CD4-positive, alpha-beta T cell treated with Interleukin-17A for 4 hours (primary cell): Measurements from ENCODE around the gene MYO7B.

Source experiments
- DNase-seq: peaks from one replicate; pipeline ENCODE4 v3.0.0-alpha.2; 2020; ENCODE audit warnings: mixed read lengths

The MYO7B gene

DNA sequence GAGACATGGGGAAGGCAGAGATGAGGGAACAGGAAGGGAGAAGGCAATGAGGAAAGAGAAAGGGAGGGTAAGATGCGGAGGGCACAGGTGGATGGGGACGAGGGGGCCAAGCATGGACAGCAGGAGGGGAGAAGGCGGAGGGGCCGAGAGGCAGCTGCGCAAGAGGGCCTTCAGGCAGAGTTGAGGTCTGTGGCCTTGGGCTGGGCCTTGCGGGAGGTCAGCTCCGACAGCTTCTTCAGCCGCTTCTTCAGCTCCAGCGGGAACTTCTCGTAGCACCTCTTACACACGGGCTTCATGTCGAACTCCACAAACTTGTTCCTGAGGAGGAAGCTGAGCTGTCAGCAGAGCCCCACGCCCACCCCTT, 103.6 kb downstream of the MYO7B start:
- DNase-seq, result no peak

- DNase-seq, result peak; percentile 61
Observed at GRCh38 chr2:127640082-127641072, 104.9 kb downstream of the MYO7B start.

- peak; percentile 50 for DNase-seq
Observed at GRCh38 chr2:127641133-127641532, 105.7 kb downstream of the MYO7B start.

DNA sequence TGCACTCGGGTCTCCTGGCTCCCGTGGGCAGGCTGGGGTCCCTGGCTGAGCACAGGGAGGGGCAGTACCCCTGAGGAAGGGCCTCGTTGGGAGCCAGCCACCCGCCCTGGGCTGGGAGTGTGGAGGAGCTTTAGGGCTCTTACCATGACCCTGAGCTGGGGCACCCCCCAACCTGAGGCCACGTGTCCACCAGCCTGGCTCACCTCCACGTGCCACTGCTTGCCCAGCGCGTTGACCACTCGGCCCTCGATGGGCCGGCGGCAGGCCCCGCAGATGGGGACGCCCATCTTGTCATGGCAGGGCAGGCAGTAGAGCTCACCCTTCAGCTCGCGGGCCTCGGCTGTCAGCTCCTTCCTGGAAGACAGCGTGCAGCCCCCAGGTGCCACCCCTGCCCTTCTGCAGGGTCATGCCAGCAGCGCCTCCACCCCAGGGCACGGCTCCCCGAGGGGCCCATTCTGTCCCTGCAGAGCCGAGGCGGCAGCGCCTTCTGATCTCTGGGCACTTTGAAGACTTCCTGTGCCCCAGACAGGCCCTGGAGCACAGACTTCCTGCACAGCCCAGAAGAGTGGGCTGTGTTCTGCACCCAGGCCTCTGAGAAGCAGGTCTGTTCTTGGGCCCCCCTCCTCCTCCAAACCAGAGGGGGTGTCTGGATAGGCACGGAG, 106.5 kb downstream of the MYO7B start:
- peak; percentile 83 for DNase-seq

GRCh38 chr2:127642706-127643438, 107.4 kb downstream of the MYO7B start:
- no peak for DNase-seq

GRCh38 chr2:127643439-127644065, 108.1 kb downstream of the MYO7B start:
- no peak for DNase-seq

GRCh38 chr2:127644066-127645025, 108.9 kb downstream of the MYO7B start:
- DNase-seq, result no peak

DNA sequence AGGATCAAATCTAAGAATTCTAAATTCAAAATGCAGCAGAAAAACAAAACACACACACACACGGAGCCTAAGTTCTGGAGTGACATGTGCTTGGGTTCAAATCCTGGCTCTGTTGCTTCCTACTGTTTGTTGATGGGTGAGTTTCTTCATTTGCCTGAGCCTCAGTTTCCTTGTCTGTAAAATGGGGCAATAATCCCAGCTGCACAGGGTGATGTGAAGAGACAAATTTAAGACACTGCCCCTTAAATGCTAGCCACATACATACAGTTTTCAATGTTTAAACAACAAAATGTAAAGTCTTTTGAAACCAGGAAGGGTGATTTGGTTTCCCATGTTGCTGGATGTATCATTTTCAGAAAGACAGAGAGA, 109.5 kb downstream of the MYO7B start:
- no peak for DNase-seq

GRCh38 chr2:127645395-127646291, 110.2 kb downstream of the MYO7B start, which contains the start of gene GPR17:
Gene GPR17 (plus strand): TSS chr2:127646153. CDS start chr2:127650736, 4,583 bp downstream.
- no peak for DNase-seq

DNA sequence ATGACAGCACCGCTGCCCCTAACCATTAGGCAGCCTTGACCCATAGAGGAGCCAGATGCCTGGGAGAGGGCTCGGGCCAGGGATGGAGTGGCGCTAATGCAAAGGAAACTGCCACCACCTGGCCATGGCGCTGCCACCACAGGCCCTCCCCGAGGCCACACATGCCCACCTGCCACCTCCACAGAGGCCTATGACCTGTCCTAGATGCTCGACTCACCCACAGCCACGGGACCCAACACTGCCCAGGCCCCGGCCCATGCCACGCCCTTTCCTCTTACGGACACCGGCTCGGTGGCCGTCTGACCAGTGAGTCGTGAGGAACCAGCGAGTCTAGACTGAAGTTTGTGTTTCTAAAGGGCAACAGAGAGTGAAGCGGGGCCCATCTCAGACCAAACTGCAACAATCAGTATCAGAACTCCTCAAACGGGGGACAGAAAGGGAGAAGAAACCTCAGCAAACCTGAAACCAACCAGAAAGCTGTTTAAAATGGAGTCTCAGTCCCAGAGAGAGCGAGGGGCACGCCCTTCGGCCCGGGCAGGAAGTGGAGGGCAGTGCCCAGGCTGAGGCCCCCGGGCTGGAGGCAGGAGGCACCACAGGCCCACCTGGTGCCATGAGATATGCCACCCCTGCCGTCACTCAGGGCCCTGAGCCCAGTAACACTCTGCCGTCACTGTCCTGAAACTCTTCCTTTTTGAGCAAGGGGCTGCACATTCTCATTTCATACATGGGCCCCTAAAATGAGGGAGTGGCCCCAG, 111.2 kb downstream of the MYO7B start:
- peak; percentile 2 for DNase-seq

GRCh38 chr2:127647242-127648190, 112.0 kb downstream of the MYO7B start:
- DNase-seq, result no peak

- no peak for DNase-seq
Observed at GRCh38 chr2:127648321-127648720, 112.8 kb downstream of the MYO7B start.

- DNase-seq, result peak; percentile 60
Observed at GRCh38 chr2:127649100-127649611, 113.7 kb downstream of the MYO7B start.

GRCh38 chr2:127649684-127650040, 114.2 kb downstream of the MYO7B start:
- peak; percentile 97 for DNase-seq

DNA sequence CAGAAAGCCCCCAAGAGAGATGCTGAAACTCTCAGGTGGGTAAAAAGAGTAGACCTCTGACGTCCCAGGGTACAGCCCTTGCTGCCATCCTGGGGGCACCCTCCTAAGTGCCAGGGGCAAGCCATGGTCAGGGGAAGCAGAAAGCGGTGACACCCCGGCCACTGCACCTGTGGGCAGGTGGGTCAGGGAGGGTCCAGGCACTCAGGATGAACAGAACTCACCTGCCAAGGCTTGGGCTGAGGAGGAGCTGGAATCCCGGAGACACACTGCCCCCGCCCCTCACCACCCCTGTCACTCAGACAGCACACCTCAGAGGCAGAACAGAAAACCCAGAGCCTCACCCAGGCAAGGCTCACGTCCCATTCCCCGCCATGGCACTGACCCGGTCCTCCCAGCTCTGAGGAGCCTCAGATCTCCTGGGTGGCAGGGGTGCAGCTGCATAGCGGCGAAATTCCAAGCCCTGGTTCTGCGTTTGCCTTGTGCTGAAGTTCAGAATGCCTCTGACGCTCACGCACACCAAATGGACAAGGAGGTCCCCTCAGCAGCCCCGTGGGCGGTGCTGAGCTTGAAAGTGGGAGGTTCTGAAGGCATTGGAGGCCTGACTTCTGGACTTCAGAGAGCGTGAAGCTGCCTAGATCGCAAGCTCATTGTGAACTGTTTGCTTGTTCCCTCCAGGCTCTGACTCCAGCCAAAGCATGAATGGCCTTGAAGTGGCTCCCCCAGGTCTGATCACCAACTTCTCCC, 114.7 kb downstream of the MYO7B start:
- no peak for DNase-seq

- DNase-seq, result no peak
Observed at GRCh38 chr2:127650785-127651380, 115.4 kb downstream of the MYO7B start.

DNA sequence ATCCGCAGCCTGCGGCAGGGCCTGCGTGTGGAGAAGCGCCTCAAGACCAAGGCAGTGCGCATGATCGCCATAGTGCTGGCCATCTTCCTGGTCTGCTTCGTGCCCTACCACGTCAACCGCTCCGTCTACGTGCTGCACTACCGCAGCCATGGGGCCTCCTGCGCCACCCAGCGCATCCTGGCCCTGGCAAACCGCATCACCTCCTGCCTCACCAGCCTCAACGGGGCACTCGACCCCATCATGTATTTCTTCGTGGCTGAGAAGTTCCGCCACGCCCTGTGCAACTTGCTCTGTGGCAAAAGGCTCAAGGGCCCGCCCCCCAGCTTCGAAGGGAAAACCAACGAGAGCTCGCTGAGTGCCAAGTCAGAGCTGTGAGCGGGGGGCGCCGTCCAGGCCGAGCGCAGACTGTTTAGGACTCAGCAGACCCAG, 115.9 kb downstream of the MYO7B start:
- no peak for DNase-seq
